GM18873 (cell line): ENCODE results near the gene ATP5F1D.

ENCODE experiments used
- ATAC-seq: cut with Tn5 transposase; IDR thresholded peaks from one replicate; pipeline ENCODE4 v1.9.1; 2021; ENCODE audit warnings: mild to moderate bottlenecking, moderate library complexity, moderate number of reproducible peaks; ENCODE audit not compliant: unreplicated experiment, low FRiP score

ATP5F1D gene

GRCh38 chr19:1220477-1220930 is 21.0 kb upstream of the ATP5F1D start:
- no peak for ATAC-seq

- ATAC-seq: no peak
Observed at GRCh38 chr19:1220976-1221903, 20.3 kb upstream of the ATP5F1D start.

- no peak for ATAC-seq
Observed at GRCh38 chr19:1221904-1222255, 19.7 kb upstream of the ATP5F1D start.

DNA sequence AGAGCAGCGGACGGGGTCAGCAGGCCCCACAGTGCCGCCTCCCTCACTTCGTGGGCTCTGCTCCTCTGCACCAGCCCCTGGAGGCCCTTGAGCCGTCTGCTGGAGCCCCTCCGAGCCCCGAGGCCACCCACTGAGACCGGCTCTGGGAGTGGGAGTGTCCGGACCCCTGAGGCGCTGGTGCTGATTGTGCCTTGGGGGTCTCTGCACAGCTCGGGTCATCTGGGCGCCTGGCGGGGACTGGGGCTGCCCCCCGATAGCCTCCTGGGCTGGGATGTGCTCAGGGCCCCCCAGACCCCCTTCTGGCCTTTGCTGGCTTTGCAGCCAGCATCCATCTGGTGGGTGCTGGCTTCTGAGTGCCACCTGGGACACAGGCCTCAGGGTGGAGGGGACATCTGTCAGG is 19.2 kb upstream of the ATP5F1D start:
- ATAC-seq: no peak

- ATAC-seq: no peak
Observed at GRCh38 chr19:1223018-1223855, 18.3 kb upstream of the ATP5F1D start.

DNA sequence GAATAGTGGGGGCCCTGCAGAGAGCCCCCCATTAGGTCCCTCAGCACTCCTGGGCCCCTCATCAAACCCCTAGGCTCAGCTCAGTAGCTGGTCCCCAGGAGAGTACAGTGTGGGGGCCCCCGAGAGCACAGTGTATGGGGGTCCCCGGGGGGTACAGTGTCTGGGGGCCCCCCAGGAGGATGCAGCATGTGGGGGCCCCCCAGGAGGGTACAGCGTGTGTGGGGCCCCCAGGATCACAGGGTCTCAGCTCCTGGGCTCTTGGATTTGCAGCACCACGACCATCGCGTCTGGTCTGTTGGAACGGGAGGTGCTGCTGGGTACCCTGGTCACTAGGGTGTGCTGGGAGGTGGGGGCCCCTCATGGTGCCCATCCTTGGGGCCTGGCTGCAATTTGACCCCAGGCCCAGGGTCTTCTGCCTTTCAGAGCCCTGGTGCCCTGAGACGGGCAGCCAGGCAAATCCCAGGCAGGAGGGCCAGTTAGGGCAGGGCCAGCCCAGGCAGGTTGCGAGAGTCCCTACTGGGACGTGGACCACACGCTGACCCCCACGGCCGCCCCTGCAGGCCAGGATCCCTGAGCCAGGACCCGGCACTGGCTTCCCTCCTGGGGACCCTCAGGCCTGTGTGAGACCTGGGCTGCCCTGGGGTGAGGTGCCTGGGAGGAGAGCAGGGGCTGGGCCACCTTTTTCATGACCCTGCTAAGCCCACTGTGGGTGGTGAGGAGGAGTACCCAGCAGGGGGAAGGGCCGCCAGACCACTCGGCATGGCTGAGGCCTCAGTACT is 17.3 kb upstream of the ATP5F1D start:
- ATAC-seq: no peak

DNA sequence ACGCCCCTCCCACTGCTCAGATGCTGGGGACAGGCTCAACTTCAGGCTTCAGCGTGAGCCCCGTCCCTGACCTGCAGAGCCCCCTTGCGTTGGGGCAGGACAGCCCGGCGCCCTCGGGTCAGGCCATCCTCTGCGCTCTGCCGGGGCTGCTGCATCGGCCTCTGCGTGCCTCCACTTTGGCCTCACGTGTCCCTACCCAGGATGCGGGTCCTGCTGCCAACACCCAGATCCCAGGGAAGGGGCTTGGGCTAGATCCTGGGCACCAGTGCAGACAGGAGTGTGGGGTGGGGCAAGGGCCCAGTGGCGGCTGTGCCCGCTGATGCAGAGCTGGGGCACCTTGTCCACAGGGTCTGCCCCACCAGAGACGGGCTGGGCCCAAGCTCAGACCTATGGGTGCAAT is 16.7 kb upstream of the ATP5F1D start:
- no peak for ATAC-seq

DNA sequence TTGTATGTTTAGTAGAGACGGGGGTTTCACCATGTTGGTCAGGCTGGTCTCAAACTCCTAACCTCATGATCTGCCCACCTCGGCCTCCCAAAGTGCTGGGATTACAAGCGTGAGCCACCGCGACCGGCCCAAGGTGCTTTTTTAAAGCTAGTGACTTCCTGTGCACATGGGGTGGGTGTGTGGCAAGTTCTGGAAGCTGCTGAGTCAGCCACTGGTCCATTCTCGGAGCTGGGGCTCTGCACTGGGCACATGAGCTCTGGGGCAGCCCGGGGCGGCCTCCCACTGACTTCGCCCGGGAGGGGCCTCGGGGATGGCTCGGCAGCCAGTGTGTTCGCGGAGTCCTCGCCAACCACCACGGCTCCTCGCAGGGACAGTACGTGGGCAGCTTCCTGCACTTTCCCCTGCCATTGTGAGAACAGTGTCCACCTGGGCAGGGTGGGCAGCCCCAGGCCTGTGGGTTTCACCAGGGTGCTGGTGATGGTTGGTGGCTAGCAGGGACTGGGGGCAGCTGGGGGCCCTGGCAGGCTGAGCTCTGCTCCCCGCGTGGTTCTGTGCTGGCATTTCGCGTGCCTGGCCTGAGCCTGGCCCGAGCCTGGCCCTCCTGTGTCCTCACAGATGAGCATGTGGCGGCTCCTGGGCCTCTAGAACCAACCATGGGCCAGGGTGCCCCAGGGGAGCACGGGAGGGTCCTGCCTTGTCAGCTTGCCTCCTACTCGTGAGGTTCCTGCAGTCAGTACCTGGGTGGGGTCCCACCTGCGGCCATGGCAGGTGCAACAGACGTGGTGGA is 15.9 kb upstream of the ATP5F1D start:
- ATAC-seq: no peak

DNA sequence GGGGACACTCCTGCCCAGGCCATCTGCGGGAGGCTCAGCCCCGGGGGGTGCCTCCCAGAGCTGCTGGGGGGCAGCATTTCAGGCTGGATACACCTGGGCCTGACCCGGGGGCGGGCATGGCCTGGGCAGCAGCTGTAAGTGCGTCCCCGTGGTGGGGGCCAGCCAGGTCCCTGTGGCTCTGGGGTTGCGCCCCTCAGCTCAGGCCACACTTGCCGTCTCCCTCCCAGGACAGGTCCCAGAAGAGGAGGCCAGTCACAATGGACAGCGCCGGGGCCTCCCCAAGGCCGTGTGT is 15.4 kb upstream of the ATP5F1D start:
- ATAC-seq: no peak

DNA sequence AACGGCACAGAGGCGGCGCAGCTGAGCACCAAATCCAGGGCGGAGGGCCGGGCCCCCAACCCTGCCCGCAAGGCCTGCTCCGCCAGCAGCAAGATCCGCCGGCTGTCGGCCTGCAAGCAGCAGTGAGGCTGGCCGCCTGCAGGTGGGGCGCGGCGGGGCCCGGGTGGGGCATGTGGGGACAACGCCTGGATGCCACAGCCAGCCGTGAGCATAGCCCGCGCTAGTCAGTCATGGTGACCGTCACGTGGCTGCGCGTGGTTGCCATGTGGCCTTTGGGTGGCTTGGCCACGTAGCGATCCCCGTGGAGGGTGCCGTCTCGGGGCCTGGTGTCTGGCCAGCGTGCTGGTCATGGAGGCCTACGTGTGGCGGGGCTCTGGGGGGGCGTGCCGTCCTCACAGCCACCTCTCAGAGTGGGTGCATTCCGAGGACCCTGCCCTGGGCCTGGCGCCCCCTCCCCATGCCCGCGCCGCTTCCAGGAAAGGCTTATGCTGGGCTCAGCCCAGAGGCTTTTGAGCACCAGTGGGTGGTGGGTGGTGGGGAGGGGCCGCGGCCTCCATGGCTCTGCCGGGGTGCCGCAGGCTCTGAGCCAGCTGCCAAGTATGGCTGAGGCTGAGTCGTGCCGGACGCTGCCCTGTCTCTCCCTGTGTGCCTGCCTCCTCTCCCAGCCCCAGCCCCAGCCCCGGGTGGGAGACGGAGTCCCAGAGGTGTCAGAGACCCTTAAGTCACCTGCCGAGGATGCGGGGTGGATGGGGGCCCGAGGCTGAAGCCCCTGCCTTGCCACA is 14.8 kb upstream of the ATP5F1D start:
- ATAC-seq: no peak

GRCh38 chr19:1227304-1228054 is 14.1 kb upstream of the ATP5F1D start:
- no peak for ATAC-seq

DNA sequence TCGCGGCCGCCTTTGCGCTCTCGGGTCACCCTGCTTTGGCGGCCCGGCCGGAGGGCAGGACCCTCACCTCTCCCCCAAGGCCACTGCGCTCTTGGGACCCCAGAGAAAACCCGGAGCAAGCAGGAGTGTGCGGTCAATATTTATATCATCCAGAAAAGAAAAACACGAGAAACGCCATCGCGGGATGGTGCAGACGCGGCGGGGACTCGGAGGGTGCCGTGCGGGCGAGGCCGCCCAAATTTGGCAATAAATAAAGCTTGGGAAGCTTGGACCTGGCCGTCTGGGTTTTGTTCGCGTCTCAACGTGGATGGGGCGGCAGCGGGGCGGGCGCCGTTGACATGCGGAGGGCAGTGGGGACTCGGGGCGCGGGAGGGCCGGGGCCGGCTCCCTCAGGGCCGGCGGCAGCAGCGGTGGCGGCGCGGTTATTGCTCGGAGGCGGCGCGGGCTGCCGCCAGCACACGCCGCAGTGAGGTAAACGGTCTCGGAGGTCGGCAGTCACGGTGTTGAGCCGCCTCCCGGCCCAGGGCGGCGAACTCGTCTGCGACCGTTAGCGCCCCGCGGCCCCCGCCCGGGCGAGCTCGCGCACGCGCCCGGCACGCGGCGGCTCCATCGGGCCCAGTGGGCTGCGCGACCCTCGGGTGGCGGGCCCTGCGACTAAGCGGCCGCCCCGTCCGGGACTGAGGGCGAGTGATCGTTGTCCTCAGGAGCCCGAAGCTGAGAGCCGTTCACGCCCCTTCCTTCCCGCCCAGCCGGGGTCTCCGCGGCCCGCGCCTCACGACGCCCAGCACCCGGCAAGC is 13.2 kb upstream of the ATP5F1D start:
- no peak for ATAC-seq

DNA sequence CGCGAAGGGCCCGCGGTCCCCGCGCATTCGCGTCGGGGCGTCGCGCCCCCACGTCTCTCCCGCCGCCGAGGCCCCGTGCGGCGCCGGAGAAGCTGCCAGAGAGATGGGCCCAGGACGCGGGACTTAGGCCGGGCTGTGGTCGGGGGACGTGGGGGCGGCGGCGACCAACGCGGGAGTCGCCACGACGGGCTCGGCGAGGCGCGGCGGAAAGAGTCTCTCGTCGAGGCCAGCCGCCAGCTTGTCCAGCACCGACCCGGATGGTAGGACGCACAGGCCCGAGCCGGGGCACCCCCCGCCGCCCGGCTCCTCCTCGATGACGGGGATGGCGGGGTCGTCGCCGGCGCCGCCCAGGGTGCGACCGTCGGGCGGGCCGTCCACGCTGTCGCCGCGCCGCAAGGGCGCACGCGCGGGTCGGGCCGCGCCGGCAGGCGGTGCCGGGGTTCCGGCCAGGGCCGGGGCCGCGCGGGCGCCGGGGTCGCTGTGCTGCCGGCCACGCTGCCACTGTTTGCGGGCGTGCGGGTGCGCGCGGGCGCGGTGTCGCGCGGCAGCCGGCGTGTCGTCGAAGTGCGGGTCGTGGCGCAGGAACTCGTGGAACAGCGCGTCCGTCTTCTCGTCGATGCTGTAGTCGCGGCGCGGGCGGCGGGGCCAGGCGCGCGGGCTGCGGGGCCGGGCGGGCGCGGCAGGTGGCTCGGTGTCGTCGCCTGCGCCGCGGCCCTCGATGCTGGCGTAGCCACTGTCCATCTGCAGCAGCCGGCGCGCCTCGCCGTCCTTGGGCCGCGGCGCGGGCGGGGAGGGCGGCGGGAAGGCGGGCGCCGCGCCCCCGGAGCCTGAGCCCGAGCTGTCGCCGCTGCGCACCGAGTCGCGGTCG is 12.3 kb upstream of the ATP5F1D start:
- no peak for ATAC-seq

DNA sequence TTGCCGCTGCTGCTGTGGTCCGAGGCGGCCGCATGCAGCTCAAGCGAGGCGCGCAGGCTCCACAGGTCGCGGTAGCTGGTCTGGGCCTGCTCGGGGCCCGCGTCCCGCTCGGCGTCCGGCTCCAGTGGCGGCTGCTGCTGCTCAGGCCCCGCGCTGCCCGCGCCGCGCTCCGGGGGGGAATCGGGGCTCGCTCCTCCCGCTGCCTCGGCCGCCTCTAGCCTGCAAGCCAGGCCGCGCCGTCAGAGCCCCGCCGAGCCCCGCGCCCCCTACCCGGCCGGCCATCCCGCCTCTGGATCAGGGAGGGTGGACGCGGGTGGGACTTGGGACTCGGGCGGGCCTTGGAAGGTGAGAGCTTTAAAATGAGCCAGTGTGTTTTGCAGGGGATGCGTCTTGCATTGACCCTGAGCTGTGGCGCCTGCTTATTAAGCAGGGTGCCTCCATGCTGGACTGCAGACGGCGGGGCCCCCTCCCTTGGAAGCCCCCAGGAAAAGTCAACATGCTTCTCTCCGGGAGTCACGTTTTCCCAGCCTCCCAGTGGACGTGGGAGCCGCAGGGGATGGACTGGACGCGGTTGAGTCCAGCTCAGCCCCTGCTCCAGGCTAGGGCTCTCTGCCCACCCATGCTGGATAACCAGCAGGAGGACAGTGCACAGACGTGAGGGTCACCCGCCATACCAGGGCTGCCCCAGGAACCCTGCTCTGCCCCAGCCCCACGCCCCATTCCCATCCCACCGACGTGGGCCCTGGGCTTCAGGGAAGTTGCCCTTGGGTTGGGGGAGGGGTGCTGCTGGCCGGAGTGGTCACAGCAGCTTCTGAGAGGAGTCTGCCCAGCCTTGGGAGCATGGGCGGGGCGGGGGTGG is 11.4 kb upstream of the ATP5F1D start:
- no peak for ATAC-seq

- no peak for ATAC-seq
Observed at GRCh38 chr19:1230783-1231489, 10.6 kb upstream of the ATP5F1D start.
